OCI-LY1 (cell line): ENCODE measurements around the gene CNTNAP2.
A peak's percentile ranks its signal among the peaks of the same experiment; 100 is the strongest.

Experiments
- H2AFZ ChIP-seq: fragments of 200-600 bp; sonication (generic), shearing (Covaris generic); 2 replicates; pipeline ENCODE4 v1.6.0; 2014; ENCODE audit warnings: antibody characterized with exemption, mild to moderate bottlenecking, low read length
- H3F3A ChIP-seq: fragments of 200-600 bp; sonication (generic), shearing (Covaris generic); 2 replicates; pipeline ENCODE4 v1.6.0; 2014; ENCODE audit warnings: mild to moderate bottlenecking, antibody characterized with exemption, low read length, moderate library complexity; ENCODE audit not compliant: insufficient read depth
- H3K27ac ChIP-seq: fragments of 200-600 bp; sonication (generic); 2 replicates; pipeline ENCODE4 v1.5.1; 2014; ENCODE audit warnings: low read length, mixed run types, mild to moderate bottlenecking, low read depth; ENCODE audit not compliant: poor library complexity, severe bottlenecking
- H3K27me3 ChIP-seq: fragments of 200-600 bp; sonication (generic); 2 replicates; pipeline ENCODE4 v1.6.0; 2014; ENCODE audit warnings: antibody characterized with exemption, mild to moderate bottlenecking, low read length, moderate library complexity; ENCODE audit not compliant: insufficient read depth
- H3K36me3 ChIP-seq: fragments of 200-600 bp; sonication (generic); 2 replicates; pipeline ENCODE4 v1.6.1; 2014; ENCODE audit warnings: mild to moderate bottlenecking, antibody characterized with exemption, low read length, moderate library complexity, mixed read lengths; ENCODE audit not compliant: insufficient read depth
- H3K4me1 ChIP-seq: fragments of 200-600 bp; sonication (generic); 2 replicates; pipeline ENCODE4 v1.5.1; 2014; ENCODE audit warnings: mild to moderate bottlenecking, low read length, moderate library complexity; ENCODE audit not compliant: insufficient read depth, severe bottlenecking
- H3K4me2 ChIP-seq: fragments of 200-600 bp; sonication (generic), shearing (Covaris generic); 2 replicates; pipeline ENCODE4 v1.6.1; 2014; ENCODE audit warnings: low read length
- H3K4me3 ChIP-seq: fragments of 200-600 bp; sonication (generic); 2 replicates; pipeline ENCODE4 v1.5.1; 2014; ENCODE audit warnings: low read length, low read depth, mild to moderate bottlenecking, mixed read lengths; ENCODE audit not compliant: poor library complexity, severe bottlenecking
- H3K79me2 ChIP-seq: fragments of 200-600 bp; shearing (Covaris generic); 2 replicates; pipeline ENCODE4 v1.6.1; 2016; ENCODE audit warnings: mixed run types, low read length, mixed read lengths; ENCODE audit not compliant: insufficient read depth
- H3K9ac ChIP-seq: fragments of 200-600 bp; sonication (generic), shearing (Covaris generic); 2 replicates; pipeline ENCODE4 v1.6.1; 2014; ENCODE audit warnings: mild to moderate bottlenecking, low read length, mixed read lengths
- H3K9me2 ChIP-seq: fragments of 200-600 bp; sonication (generic), shearing (Covaris generic); 2 replicates; pipeline ENCODE4 v1.6.1; 2014; ENCODE audit warnings: low read depth, mild to moderate bottlenecking, low read length, mixed read lengths
- H3K9me3 ChIP-seq: fragments of 200-600 bp; shearing (Covaris generic); 2 replicates; pipeline ENCODE4 v1.6.1; 2014; ENCODE audit warnings: low read length, mixed read lengths
- H4K20me1 ChIP-seq: fragments of 200-600 bp; sonication (generic), shearing (Covaris generic); 2 replicates; pipeline ENCODE4 v1.6.0; 2016; ENCODE audit warnings: mild to moderate bottlenecking, low read length; ENCODE audit not compliant: insufficient read depth
- EZH2 ChIP-seq: fragments of 200-600 bp; sonication (generic), shearing (Covaris generic); IDR thresholded peaks from 2 replicates; pipeline ENCODE4 v1.8.0; 2017; ENCODE audit warnings: borderline replicate concordance, mixed run types, mild to moderate bottlenecking, antibody characterized with exemption, low read length, moderate library complexity, mixed read lengths
- TF ChIP-seq, protein P1 (sequence below): fragments of 200-600 bp; sonication (generic), shearing (Covaris generic); IDR thresholded peaks from 2 replicates; pipeline ENCODE4 v1.5.1; 2017; ENCODE audit warnings: mild to moderate bottlenecking, antibody characterized with exemption, low read length, moderate library complexity, mixed read lengths

CNTNAP2 gene

DNA sequence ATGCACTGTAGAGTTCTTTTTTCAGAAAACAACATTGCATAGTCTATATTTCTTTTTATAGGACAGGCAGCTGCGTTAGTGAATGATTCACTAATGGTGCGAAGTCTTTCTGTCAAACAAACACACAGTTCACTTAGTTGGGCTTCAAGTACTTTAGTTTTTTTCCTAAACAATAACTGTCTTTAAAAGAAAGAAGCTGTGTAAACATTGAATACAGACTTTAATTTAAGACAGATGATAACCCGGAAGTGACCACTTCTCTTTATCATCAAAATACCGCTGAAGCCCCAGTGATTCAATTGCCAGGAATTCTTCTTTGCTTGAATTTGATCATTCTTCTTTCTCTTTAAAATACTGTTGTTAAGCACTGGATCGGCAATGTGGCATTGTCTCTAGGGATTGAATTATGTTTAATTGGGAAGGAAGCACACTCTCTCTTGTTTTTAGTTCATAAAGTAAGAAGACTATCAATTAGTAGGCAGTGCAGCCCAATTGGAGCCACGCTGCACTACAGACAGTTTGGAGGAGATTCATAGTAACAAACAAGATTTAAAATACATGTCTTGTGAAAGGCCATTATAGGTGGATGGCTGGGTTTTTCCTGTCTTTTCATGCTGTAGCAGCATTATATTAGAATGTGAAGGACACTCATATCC is 30.4 kb downstream of the CNTNAP2 start:
- Histone ChIP-seq H3K36me3 (no peaks in the 10 kb centered on the region), H3F3A (no peaks in the 10 kb centered on the region), H3K27me3 (no peaks in the 10 kb centered on the region), H3K9ac (no peak overlapping the region), H3K9me2 (no peaks in the 10 kb centered on the region), H4K20me1 (no peaks in the 10 kb centered on the region), H3K4me2 (no peak overlapping the region), H3K79me2 (no peaks in the 10 kb centered on the region), H3K4me3 (no peak overlapping the region), H3K27ac (no peak overlapping the region), H3K9me3 (no peaks in the 10 kb centered on the region), H3K4me1 (peaks cover 23% of the 10 kb centered on the region), H2AFZ (no peak overlapping the region)
- TF ChIP-seq, protein P1, sequence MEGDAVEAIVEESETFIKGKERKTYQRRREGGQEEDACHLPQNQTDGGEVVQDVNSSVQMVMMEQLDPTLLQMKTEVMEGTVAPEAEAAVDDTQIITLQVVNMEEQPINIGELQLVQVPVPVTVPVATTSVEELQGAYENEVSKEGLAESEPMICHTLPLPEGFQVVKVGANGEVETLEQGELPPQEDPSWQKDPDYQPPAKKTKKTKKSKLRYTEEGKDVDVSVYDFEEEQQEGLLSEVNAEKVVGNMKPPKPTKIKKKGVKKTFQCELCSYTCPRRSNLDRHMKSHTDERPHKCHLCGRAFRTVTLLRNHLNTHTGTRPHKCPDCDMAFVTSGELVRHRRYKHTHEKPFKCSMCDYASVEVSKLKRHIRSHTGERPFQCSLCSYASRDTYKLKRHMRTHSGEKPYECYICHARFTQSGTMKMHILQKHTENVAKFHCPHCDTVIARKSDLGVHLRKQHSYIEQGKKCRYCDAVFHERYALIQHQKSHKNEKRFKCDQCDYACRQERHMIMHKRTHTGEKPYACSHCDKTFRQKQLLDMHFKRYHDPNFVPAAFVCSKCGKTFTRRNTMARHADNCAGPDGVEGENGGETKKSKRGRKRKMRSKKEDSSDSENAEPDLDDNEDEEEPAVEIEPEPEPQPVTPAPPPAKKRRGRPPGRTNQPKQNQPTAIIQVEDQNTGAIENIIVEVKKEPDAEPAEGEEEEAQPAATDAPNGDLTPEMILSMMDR, result no peak
- no peak for TF ChIP-seq EZH2

DNA sequence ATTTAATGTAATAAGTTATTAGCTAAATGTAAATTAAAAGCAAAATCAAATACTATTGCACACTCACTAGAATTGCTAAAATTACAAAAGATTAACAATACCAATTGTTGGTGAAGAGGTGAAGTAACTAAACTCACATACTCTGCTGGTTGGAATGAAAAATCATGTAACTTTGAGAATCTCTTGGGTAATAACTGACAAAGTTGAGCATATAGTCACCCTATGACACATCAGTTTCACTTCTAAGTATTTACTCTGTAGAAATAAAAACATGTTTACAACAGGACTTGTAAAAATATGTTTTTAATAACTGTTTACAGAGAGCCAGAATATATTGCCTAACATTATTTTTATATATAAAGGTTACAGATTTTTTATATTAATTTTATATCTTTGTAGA is 33.6 kb downstream of the CNTNAP2 start:
- Histone ChIP-seq H2AFZ (no peak overlapping the region), H3K4me2 (no peak overlapping the region), H3K9me2 (no peaks in the 10 kb centered on the region), H3K4me3 (no peak overlapping the region), H3K27ac (no peak overlapping the region), H3K9ac (no peak overlapping the region), H3K4me1 (peaks cover 13% of the 10 kb centered on the region), H3K27me3 (no peaks in the 10 kb centered on the region), H4K20me1 (no peaks in the 10 kb centered on the region), H3F3A (no peaks in the 10 kb centered on the region), H3K9me3 (peaks cover 3% of the 10 kb centered on the region; the same call in 1 of the 2 replicates), H3K79me2 (no peaks in the 10 kb centered on the region), H3K36me3 (no peaks in the 10 kb centered on the region)
- TF ChIP-seq EZH2, result no peak
- TF ChIP-seq, protein P1, result no peak

DNA sequence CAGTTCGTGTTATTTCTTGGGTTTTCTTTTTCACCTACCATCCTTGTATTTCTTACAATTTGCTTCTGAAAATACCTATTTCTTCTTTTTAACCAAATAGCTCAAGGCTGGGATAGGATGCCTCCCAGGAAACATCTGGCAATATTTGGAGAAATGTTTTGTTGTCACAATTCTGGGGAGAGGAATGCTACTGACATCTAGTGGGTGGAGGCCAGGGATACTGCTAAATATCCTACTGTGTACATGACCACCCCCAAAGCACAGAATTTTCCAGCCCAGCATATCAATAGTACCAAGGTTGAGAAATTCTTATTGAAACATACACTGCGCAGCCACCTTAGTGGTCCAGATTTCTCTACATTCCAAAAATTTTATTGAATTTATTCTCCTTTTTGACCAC is 55.5 kb downstream of the CNTNAP2 start:
- H3F3A ChIP-seq, result no peaks in the 10 kb centered on the region

More for the DNA sequence above, 55.5 kb downstream of the CNTNAP2 start:
- Histone ChIP-seq H3K79me2 (no peaks in the 10 kb centered on the region), H3K36me3 (no peaks in the 10 kb centered on the region), H3K9ac (no peak overlapping the region), H3K27ac (no peak overlapping the region), H3K9me2 (no peaks in the 10 kb centered on the region), H3K9me3 (0 out of 2 replicates have a peak, but pooled peaks cover 3% of the 10 kb centered on the region), H3K4me1 (peaks cover 16% of the 10 kb centered on the region), H3K4me3 (no peak overlapping the region), H3K4me2 (no peak overlapping the region), H3K27me3 (no peaks in the 10 kb centered on the region), H4K20me1 (no peaks in the 10 kb centered on the region), H2AFZ (no peak overlapping the region)
- TF ChIP-seq, protein P1, result peak; percentile 47
- TF ChIP-seq EZH2, result no peak
